ENCODE data around the gene BTN1A1.

DNA sequence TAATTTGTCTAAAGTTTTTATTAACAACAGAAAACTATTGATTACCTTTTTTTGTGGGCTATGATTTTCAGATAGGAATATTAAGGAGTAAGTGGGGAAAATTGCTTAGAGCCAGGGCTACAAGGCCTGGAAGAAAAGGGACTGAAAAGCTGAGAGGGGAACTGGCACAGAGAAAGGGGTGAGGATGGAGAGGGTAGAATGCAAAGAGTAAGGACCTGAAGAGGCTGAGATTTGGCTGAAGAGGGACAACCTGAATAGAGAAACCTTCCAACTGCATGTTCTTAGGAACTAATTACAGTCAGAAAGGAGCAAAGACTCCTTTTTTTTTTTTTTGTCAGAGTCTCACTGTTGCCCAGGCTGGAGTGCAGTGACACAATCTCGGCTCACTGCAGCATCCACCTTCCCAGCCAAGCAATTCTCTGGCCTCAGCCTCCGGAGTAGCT is 25.6 kb upstream of the BTN1A1 start:
- TF ChIP-seq, protein P1, sequence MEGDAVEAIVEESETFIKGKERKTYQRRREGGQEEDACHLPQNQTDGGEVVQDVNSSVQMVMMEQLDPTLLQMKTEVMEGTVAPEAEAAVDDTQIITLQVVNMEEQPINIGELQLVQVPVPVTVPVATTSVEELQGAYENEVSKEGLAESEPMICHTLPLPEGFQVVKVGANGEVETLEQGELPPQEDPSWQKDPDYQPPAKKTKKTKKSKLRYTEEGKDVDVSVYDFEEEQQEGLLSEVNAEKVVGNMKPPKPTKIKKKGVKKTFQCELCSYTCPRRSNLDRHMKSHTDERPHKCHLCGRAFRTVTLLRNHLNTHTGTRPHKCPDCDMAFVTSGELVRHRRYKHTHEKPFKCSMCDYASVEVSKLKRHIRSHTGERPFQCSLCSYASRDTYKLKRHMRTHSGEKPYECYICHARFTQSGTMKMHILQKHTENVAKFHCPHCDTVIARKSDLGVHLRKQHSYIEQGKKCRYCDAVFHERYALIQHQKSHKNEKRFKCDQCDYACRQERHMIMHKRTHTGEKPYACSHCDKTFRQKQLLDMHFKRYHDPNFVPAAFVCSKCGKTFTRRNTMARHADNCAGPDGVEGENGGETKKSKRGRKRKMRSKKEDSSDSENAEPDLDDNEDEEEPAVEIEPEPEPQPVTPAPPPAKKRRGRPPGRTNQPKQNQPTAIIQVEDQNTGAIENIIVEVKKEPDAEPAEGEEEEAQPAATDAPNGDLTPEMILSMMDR (IDR thresholded peaks at IDR 0.05 in 2 of 3, conservative IDR thresholded peaks at IDR 0.05 in 1 of 3; ENCODE audit: insufficient read depth in 2 of 3, low read depth in 1 of 3, low read length in 3 of 3) = no peak
- TF ChIP-seq ARID2 (IDR thresholded peaks at IDR 0.05) (no peak), SETDB1 (IDR thresholded peaks at IDR 0.05; ENCODE audit: low read length) (no peak), CBX3 (IDR thresholded peaks at IDR 0.05; ENCODE audit: borderline replicate concordance in 1 of 2, low read length in 2 of 2) (no peak), L3MBTL2 (IDR thresholded peaks at IDR 0.05) (no peak), TBL1XR1 (IDR thresholded peaks at IDR 0.05; ENCODE audit: low read length in 2 of 2) (no peak), ZNF12 (CRISPR knock-in tag; IDR thresholded peaks at IDR 0.05) (no peak), SRF (CRISPR knock-in tag; IDR thresholded peaks at IDR 0.05) (no peak), NFE2 (IDR thresholded peaks at IDR 0.05; ENCODE audit: low read depth) (no peak), ZBTB43 (CRISPR knock-in tag; IDR thresholded peaks at IDR 0.05) (no peak), ZNF146 (CRISPR knock-in tag; IDR thresholded peaks at IDR 0.05; ENCODE audit: unreplicated experiment) (no peak), ZC3H4 (CRISPR knock-in tag; IDR thresholded peaks at IDR 0.05; ENCODE audit: borderline replicate concordance) (no peak), POLR2AphosphoS5 (IDR thresholded peaks at IDR 0.05; ENCODE audit: control insufficient read depth, insufficient read depth, low read depth, low read length) (no peak), ZBTB33 (CRISPR knock-in tag; IDR thresholded peaks at IDR 0.05) (no peak)
